Astrocyte (in vitro differentiated cells and primary cell): Measurements from ENCODE around the gene S100A11.

Source experiments
- CTCF ChIP-seq: IDR thresholded peaks from 2 replicates; pipeline ENCODE4 v1.5.1; 2011; ENCODE audit warnings: low read depth, mild to moderate bottlenecking, inconsistent platforms, low read length, moderate library complexity; ENCODE audit not compliant: insufficient read depth
- EZH2 ChIP-seq: IDR thresholded peaks from 2 replicates; pipeline ENCODE4 v1.6.1; 2012; ENCODE audit warnings: mild to moderate bottlenecking, low read length, inconsistent platforms; ENCODE audit not compliant: insufficient read depth

DNA sequence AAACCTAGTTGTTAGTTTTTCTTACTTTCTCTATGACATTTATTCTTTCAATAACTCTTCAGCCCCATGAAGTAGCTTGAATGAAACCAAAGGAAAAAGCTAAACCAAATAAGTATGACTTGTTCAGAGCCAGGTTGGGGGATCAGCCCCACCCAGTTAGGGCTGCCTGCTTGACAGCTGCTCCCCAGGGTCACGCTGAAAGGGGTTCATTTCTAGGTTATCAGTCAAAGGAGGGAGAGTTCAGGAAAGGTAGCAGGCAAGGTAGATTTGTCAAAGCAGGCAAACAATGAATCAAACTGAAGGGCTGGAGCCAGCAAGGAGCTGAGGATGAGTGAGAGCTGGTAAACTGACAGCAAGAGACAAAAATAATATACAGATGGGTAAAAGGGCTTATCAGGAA is 3.1 kb upstream of the S100A11 start:
- no peak for TF ChIP-seq CTCF
- no peak for TF ChIP-seq EZH2
